ENCODE results near the gene IL22RA1.

- TF ChIP-seq CTCF (IDR thresholded peaks at IDR 0.05), result no peak
- no peak for TF ChIP-seq POLR2A (IDR thresholded peaks at IDR 0.05; ENCODE audit: low read depth)
Measured at GRCh38 chr1:24190983-24191461, 48.1 kb upstream of the IL22RA1 start.

Data from esophagus muscularis mucosa (tissue), 3 donors.